HG03520 (cell line): ENCODE data around the gene LHPP.

Experiments
- ATAC-seq: cut with Tn5 transposase; IDR thresholded peaks from one replicate; pipeline ENCODE4 v1.9.1; 2021; ENCODE audit warnings: mild to moderate bottlenecking, moderate library complexity; ENCODE audit not compliant: unreplicated experiment

Gene LHPP

GRCh38 chr10:124653811-124654651 lies 192.4 kb downstream of the LHPP start:
- no peak for ATAC-seq

- no peak for ATAC-seq
Observed at GRCh38 chr10:124654686-124655085, 193.1 kb downstream of the LHPP start.

- ATAC-seq: no peak
Observed at GRCh38 chr10:124655191-124656112, 193.8 kb downstream of the LHPP start.

GRCh38 chr10:124656113-124656490 lies 194.5 kb downstream of the LHPP start:
- ATAC-seq: no peak

- ATAC-seq: no peak
Observed at GRCh38 chr10:124656541-124656940, 194.9 kb downstream of the LHPP start.

GRCh38 chr10:124657806-124658205 lies 196.2 kb downstream of the LHPP start:
- ATAC-seq: no peak

- no peak for ATAC-seq
Observed at GRCh38 chr10:124658591-124659242, 197.1 kb downstream of the LHPP start.

GRCh38 chr10:124659380-124659779 lies 197.8 kb downstream of the LHPP start:
- ATAC-seq: no peak

- no peak for ATAC-seq
Observed at GRCh38 chr10:124660404-124661125, 198.9 kb downstream of the LHPP start.

- no peak for ATAC-seq
Observed at GRCh38 chr10:124661660-124662180, 200.1 kb downstream of the LHPP start.

GRCh38 chr10:124663228-124663627 lies 201.6 kb downstream of the LHPP start:
- ATAC-seq: no peak
